ENCODE measurements around the gene CPNE5. TPM values are rescaled to one million over a fixed set of nuclear protein-coding genes. Genes with fewer than 3 reads are reported as not detected.

The CPNE5 gene
- polyA plus RNA-seq, 2 of the 4 experiments (the other 2 are of a cell fraction): 0.03 to 0.13 TPM

- TF ChIP-seq HMGXB4 (CRISPR knock-in tag; IDR thresholded peaks at IDR 0.05; ENCODE audit: borderline replicate concordance) (no peak), SREBF2 (IDR thresholded peaks at IDR 0.05) (no peak), REST (IDR thresholded peaks at IDR 0.05) (no peak), TFCP2L1 (CRISPR knock-in tag; IDR thresholded peaks at IDR 0.05) (no peak), POLR2AphosphoS2 (conservative IDR thresholded peaks at IDR 0.05; ENCODE audit: low read length) (no peak), HOXA7 (CRISPR knock-in tag; IDR thresholded peaks at IDR 0.05) (no peak), CTCF (IDR thresholded peaks at IDR 0.05) (no peak), EHMT2 (IDR thresholded peaks at IDR 0.05; ENCODE audit: low read depth) (no peak)
Observed at GRCh38 chr6:36754582-36755434, 84.4 kb downstream of the CPNE5 start (continued).

- no peaks in the 10 kb centered on the region for H3K9me3 ChIP-seq
- ChIA-PET POLR2A (interaction anchor here (0.6 kb wide), 1 partner anchor 207 kb away, joined by 3 read pairs; no protein-coding TSS in a partner anchor), CTCF (interaction anchor here (0.7 to 4.7 kb wide), 6 partner anchors 11 to 417 kb away, joined by 3 to 40 read pairs (median 7); no protein-coding TSS in a partner anchor)
- WGBS (ENCODE audit: missing lambda C conversion rate): 86% methylated on average over 5 of the region's 7 CpGs
- H3K4me2 ChIP-seq: no peak overlapping the region
- no peak overlapping the region for H3K4me3 ChIP-seq
- no peak for FAIRE-seq
- no peak overlapping the region for H3K27ac ChIP-seq
- H3K4me1 ChIP-seq: peaks cover 19% of the 10 kb centered on the region; the same call in 2 of the 3 replicates
- DNase-seq (ENCODE audit: low read depth in 1 of 2, low spot score in 1 of 2): no peak
- TF ChIP-seq, protein P1, sequence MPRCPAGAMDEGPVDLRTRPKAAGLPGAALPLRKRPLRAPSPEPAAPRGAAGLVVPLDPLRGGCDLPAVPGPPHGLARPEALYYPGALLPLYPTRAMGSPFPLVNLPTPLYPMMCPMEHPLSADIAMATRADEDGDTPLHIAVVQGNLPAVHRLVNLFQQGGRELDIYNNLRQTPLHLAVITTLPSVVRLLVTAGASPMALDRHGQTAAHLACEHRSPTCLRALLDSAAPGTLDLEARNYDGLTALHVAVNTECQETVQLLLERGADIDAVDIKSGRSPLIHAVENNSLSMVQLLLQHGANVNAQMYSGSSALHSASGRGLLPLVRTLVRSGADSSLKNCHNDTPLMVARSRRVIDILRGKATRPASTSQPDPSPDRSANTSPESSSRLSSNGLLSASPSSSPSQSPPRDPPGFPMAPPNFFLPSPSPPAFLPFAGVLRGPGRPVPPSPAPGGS (IDR thresholded peaks at IDR 0.05): no peak
- TF ChIP-seq PBX3 (IDR thresholded peaks at IDR 0.05): no peak
- no peak for TF ChIP-seq BHLHE40 (IDR thresholded peaks at IDR 0.05; ENCODE audit: low read depth, low read length)
- no peak for TF ChIP-seq ZFP36 (IDR thresholded peaks at IDR 0.05; ENCODE audit: borderline replicate concordance, partially characterized antibody)
- no peak for TF ChIP-seq CTCF (IDR thresholded peaks at IDR 0.05)
- no peak for TF ChIP-seq SMC3 (IDR thresholded peaks at IDR 0.05)
- no peak for TF ChIP-seq CHD4 (IDR thresholded peaks at IDR 0.05; ENCODE audit: borderline replicate concordance)
- TF ChIP-seq ELK1 (IDR thresholded peaks at IDR 0.05; ENCODE audit: low read depth, low read length): no peak
- no peak for TF ChIP-seq EHMT2 (IDR thresholded peaks at IDR 0.05; ENCODE audit: low read depth)
- no peak for TF ChIP-seq FOXS1 (CRISPR knock-in tag; IDR thresholded peaks at IDR 0.05)
- no peak for TF ChIP-seq RFX5 (IDR thresholded peaks at IDR 0.05)
- TF ChIP-seq POLR2A (IDR thresholded peaks at IDR 0.05; ENCODE audit: low read length): no peak
- TF ChIP-seq JUN (IDR thresholded peaks at IDR 0.05): no peak
- ATAC-seq: no peak
Observed at GRCh38 chr6:36753671-36754405, 85.4 kb downstream of the CPNE5 start.
